Body of pancreas (tissue), 4 donors: ENCODE data around the gene ST6GALNAC1.

ENCODE experiments used
- POLR2A ChIP-seq, 3 donors: fragments of 450-650 bp; IDR thresholded peaks; one replicate each; pipeline ENCODE4 v1.6.1; 2016; ENCODE audit warnings: antibody characterized with exemption in 3 of 3, mild to moderate bottlenecking in 2 of 3
- TF ChIP-seq, protein P1 (sequence below), 7 experiments: fragments of 450-650 bp in 4 of 7; fragments of 200-600 bp in 3 of 7; sonication (generic) in 3 of 7; IDR thresholded peaks; one replicate each; pipeline ENCODE4 v1.5.1; 2016 to 2019; ENCODE audit warnings: antibody characterized with exemption in 7 of 7

DNA sequence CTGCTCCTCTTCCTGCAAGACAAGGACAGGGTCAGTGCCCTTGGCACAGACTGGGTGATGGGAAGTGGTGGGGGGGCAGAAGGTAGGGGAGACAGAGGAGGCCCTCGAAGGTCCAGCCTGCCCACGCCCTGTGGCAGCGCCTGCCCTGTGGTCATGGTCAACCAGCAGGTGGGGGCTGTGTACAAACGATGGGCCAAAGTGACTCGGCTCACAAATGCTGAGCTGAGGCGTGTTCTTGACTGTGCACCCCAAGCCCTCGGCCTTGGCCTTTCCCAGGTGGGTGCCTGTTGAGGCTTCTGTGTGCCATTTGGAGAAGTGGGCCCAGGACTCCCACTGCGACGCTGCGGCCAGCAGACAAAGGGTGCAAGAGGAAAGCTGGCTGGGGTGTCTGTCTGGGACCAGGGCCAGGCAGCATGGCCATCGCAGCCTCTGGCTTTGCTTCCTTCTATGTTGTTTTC, 44.6 kb upstream of the ST6GALNAC1 start:
- no peak for TF ChIP-seq POLR2A (IDR thresholded peaks at IDR 0.05)
- TF ChIP-seq, protein P1, sequence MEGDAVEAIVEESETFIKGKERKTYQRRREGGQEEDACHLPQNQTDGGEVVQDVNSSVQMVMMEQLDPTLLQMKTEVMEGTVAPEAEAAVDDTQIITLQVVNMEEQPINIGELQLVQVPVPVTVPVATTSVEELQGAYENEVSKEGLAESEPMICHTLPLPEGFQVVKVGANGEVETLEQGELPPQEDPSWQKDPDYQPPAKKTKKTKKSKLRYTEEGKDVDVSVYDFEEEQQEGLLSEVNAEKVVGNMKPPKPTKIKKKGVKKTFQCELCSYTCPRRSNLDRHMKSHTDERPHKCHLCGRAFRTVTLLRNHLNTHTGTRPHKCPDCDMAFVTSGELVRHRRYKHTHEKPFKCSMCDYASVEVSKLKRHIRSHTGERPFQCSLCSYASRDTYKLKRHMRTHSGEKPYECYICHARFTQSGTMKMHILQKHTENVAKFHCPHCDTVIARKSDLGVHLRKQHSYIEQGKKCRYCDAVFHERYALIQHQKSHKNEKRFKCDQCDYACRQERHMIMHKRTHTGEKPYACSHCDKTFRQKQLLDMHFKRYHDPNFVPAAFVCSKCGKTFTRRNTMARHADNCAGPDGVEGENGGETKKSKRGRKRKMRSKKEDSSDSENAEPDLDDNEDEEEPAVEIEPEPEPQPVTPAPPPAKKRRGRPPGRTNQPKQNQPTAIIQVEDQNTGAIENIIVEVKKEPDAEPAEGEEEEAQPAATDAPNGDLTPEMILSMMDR (IDR thresholded peaks at IDR 0.05): no peak
